Heart left ventricle (tissue), 16 donors: Measurements from ENCODE around the gene MAML2. TPM values are rescaled to one million over a fixed set of nuclear protein-coding genes. Genes with fewer than 3 reads are reported as not detected.

Experiments used
- ATAC-seq, 4 donors: fragments of 200-7000 bp; cut with Tn5 transposase; one replicate each; pipeline ENCODE4 v1.9.1; 2020 to 2022; ENCODE audit warnings: moderate library complexity in 4 of 4, mild to moderate bottlenecking in 3 of 4, moderate number of reproducible peaks in 1 of 4
- DNase-seq, 5 donors: peaks; one replicate each; pipeline ENCODE4 v3.0.0-alpha.2; 2020
- H3K27ac ChIP-seq, 12 donors: fragments of 200-600 bp; sonication (generic) in 4 of 12; one replicate each; pipeline versions ENCODE4 v1.5.0 to v1.8.0; 2016 to 2022; ENCODE audit warnings: mild to moderate bottlenecking in 2 of 12
- H3K27me3 ChIP-seq, 9 donors: fragments of 200-600 bp; sonication (generic) in 2 of 9; one replicate each; pipeline versions ENCODE4 v1.5.1 to v1.8.0; 2016 to 2022; ENCODE audit warnings: mild to moderate bottlenecking in 3 of 9
- H3K36me3 ChIP-seq, 9 donors: fragments of 200-600 bp; sonication (generic) in 2 of 9; one replicate each; pipeline versions ENCODE4 v1.5.0 to v1.8.0; 2018 to 2022; ENCODE audit warnings: mild to moderate bottlenecking in 2 of 9
- H3K4me1 ChIP-seq, 12 donors: fragments of 200-600 bp; sonication (generic) in 4 of 12; one replicate each; pipeline versions ENCODE4 v1.5.0 to v1.8.0; 2016 to 2022; ENCODE audit warnings: mild to moderate bottlenecking in 3 of 12
- H3K4me3 ChIP-seq, 12 donors: fragments of 200-600 bp; sonication (generic) in 4 of 12; one replicate each; pipeline versions ENCODE4 v1.5.0 to v1.8.0; 2017 to 2022; ENCODE audit warnings: mild to moderate bottlenecking in 9 of 12, moderate library complexity in 4 of 12
- H3K9me3 ChIP-seq, 12 donors: fragments of 200-600 bp; sonication (generic) in 4 of 12; one replicate each; pipeline versions ENCODE4 v1.5.0 to v1.8.0; 2016 to 2022; ENCODE audit warnings: mild to moderate bottlenecking in 1 of 12
- CTCF ChIP-seq, 12 donors: fragments of 200-600 bp; sonication (generic) in 4 of 12; IDR thresholded peaks; one replicate each; pipeline versions ENCODE4 v1.5.0 to v1.8.0; 2018 to 2022; ENCODE audit warnings: antibody characterized with exemption in 12 of 12, mild to moderate bottlenecking in 5 of 12
- POLR2A ChIP-seq, 2 donors: fragments of 450-650 bp; IDR thresholded peaks; one replicate each; pipeline ENCODE4 v1.6.1; 2017; ENCODE audit warnings: antibody characterized with exemption in 2 of 2, mild to moderate bottlenecking in 2 of 2, moderate library complexity in 2 of 2
- WGBS, 4 donors: extraction: QIAGEN DNeasy Blood & Tissue Kit in 2 of 4; methylation state at CpG; one replicate each; pipeline versions ENCODE4 v1.1.5 to v1.1.7; 2013 to 2018; 5-methylcytosine and 5-hydroxymethylcytosine counted together
- intact Hi-C, 10 donors: fragments of 100-400 bp; cut with DNase I; formaldehyde crosslinking; loops; one replicate each; pipeline versions ENCODE4 v1.11.1 to v1.14.2; 2022
- polyA plus RNA-seq, 2 donors: library from polyadenylated mRNA; stranded (reverse); fragments of 200-250 nt; gene quantifications; one replicate each; pipeline ENCODE4 v1.2.3, GENCODE V29; 2013
- total RNA-seq, 9 donors: library from RNA; depleted of rRNA in 2 of 9; stranded (reverse); fragments of >200 nt in 2 of 9; fragmentation: NEBNext Ultra II Directional in 3 of 9; extraction: Animal tissue kit (Norgen Biotek cat#: 25700) in 3 of 9; gene quantifications; one replicate each; pipeline versions ENCODE4 v1.1.0 to v1.2.4, GENCODE V29; 2016 to 2023
- donor health status: ischemic (EF 13 %, LVEDD 7.1; RV severe dilation, severe dysfunction).
- donor health status: healthy with polysubstance abuse.
- donor health status: DM: no; HTN: yes; CAD: no.
- donor health status: DM: no; HTN: no; CAD: no.
- donor health status: ischemic (EF 25% LVEDD 6.9; RV normal size, moderate dysfunction).
- donor health status: ischemic (EF 25% LVEDD 5.7; RV mildly dilated, moderate dysfunction).
- donor health status: healthy.
- donor health status: DM: yes; HTN: yes; CAD: no.
- donor health status: ischemic (EF 35%, LVEDD 5.7; RV mildly dilated, moderate dysfunction).
- donor health status: nonischemic (EF 11% LVEDD 7.7; RV severe dilation, severe dysfunction).
- donor health status: DM: yes; HTN: yes; CAD: no.
- donor health status: PGD.
- donor health status: ischemic (EF 29% LVEDD 5.4; RV normal size, mild dysfunction).
- donor health status: nonischemic (EF 23%, LVEDD 6.1; RV moderate dilation, normal function).

Gene MAML2
- total and polyA plus RNA-seq, 11 donors = 1.3 to 10.8 (median 4.8) TPM

DNA sequence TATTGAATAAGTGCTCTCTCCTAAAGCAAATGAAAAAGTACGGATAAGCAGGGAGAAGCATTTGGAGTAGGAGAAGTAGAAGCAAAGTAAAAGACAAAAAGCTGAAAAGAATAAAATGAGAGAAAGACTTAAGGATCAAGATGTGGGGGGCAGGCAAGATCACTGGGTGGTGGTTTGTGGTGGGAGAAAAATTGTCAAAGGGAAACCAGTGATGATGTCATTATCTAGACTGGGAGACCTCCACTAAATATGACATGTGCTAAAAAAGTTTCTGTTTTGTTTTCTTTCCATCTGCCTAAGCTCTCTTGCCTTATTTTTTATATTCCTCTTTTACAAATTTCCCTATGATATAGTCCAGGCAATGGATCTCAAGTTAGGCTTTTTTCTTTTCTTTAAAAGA lies 14.8 kb upstream of the MAML2 start:
- Histone ChIP-seq H3K4me1 (no peaks in the 10 kb centered on the region), H3K9me3 (no peaks in the 10 kb centered on the region), H3K27me3 (no peaks in the 10 kb centered on the region), H3K27ac (no peak overlapping the region), H3K4me3 (no peak overlapping the region), H3K36me3 (peaks cover 0 to 86% (median 73%) of the 10 kb centered on the region in 9 donors)
- intact Hi-C loops = no loop called here
- ATAC-seq (no peak), DNase-seq (no peak)
- TF ChIP-seq CTCF (IDR thresholded peaks at IDR 0.05) = no peak
- TF ChIP-seq POLR2A (IDR thresholded peaks at IDR 0.05) = no peak
- WGBS, 4 donors = 95 to 97% (median 96%) methylated on average over 1 of the region's 1 CpG

DNA sequence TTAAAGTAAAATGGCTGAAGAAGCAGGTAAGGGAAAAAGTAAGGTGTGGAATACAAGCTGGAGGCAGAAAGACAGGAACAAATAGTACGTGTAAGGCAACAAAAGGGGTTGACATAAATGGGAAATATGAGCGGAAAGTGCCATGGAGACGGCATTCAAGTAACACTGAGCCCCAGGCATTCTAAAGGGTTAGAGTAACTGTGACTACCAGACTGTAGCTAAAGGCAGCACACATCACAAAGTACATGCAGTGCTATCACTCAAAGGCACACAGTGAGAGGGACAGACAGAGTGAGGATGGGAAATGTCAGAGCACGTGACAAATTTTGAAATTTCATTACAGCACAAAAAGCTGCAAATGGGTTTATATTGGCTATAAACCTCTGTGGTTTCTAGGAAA lies 13.9 kb upstream of the MAML2 start:
- ATAC-seq (no peak), DNase-seq (no peak)
- peaks cover 0 to 82% (median 76%) of the 10 kb centered on the region in 9 donors for H3K36me3 ChIP-seq
- H3K27ac ChIP-seq = no peak overlapping the region
- intact Hi-C loops = no loop called here
- H3K4me3 ChIP-seq = no peak overlapping the region
- WGBS, 4 donors = 95 to 99% (median 97%) methylated on average over 4 of the region's 4 CpGs
- no peaks in the 10 kb centered on the region for H3K9me3 ChIP-seq
- TF ChIP-seq POLR2A (IDR thresholded peaks at IDR 0.05) (no peak), CTCF (IDR thresholded peaks at IDR 0.05) (no peak)
- H3K4me1 ChIP-seq = no peaks in the 10 kb centered on the region
- H3K27me3 ChIP-seq = no peaks in the 10 kb centered on the region

- ATAC-seq (peak in 3 of 4 donors; percentile 1 to 13 (median 1)), DNase-seq (no peak)
- peak overlapping the region in 11 of 12 donors; percentile 74 to 92 (median 79) for H3K27ac ChIP-seq
- H3K27me3 ChIP-seq = no peaks in the 10 kb centered on the region
- no peaks in the 10 kb centered on the region for H3K9me3 ChIP-seq
- H3K4me3 ChIP-seq = peak overlapping the region; percentile 54 to 80 (median 71)
- H3K4me1 ChIP-seq = peaks cover 0 to 53% (median 37%) of the 10 kb centered on the region in 12 donors
- 0 to 2% (median 1%) methylated on average over 13 of the region's 13 CpGs for WGBS, 4 donors
- intact Hi-C loops = loop anchor here (2.0 to 10.0 kb wide), 21 partner anchors 35 to 507 kb away; partner anchors contain the start of gene MTMR2 (in 1 of the 10)
- H3K36me3 ChIP-seq = no peaks in the 10 kb centered on the region
- TF ChIP-seq CTCF (IDR thresholded peaks at IDR 0.05) = no peak
These were observed 708 bp downstream of the MAML2 start for GRCh38 chr11:96342014-96342960.
